B cell (primary cell): ENCODE measurements around the gene SCRT2. TPM values are rescaled to one million over a fixed set of nuclear protein-coding genes. Genes with fewer than 3 reads are reported as not detected.

Source experiments
- ATAC-seq: fragments of 200-7000 bp; cut with Tn5 transposase; one replicate; pipeline ENCODE4 v1.10.0; 2021; ENCODE audit warnings: low read depth, mild to moderate bottlenecking, moderate number of reproducible peaks, moderate library complexity
- CTCF ChIA-PET: fragments of 350-600 bp; sonication (Branson Sonifier 250); formaldehyde crosslinking; loops from one replicate; lab custom pipeline; 2021; ENCODE audit warnings: antibody characterized with exemption, inconsistent platforms; lab: Charles Lee
- POLR2A ChIA-PET: fragments of 350-600 bp; sonication (Branson Sonifier 250); formaldehyde crosslinking; loops from one replicate; lab custom pipeline; 2021; ENCODE audit warnings: antibody characterized with exemption; lab: Charles Lee
- DNase-seq: peaks from one replicate; pipeline ENCODE4 v3.0.0; 2013
- H2AFZ ChIP-seq: 2 replicates; pipeline ENCODE4 v1.6.1; 2012; ENCODE audit warnings: mild to moderate bottlenecking, low read depth, low read length; ENCODE audit not compliant: insufficient read depth, poor library complexity, severe bottlenecking
- H3K27ac ChIP-seq, 2 donors: 1 replicate in 1 of 2; 2 replicates in 1 of 2; pipeline ENCODE4 v1.5.1; 2012 to 2013; ENCODE audit warnings: low read length in 2 of 2, mild to moderate bottlenecking in 2 of 2, moderate library complexity in 1 of 2
- H3K27me3 ChIP-seq, 4 experiments: fragments of 200-600 bp in 1 of 4; sonication (generic) in 1 of 4; replicated peaks in 1 of 4; 1 replicate in 2 of 4; 2 replicates in 2 of 4; pipeline versions ENCODE4 v1.6.1 to v1.7.0; 2013 to 2016; ENCODE audit warnings: low read length in 3 of 4, mild to moderate bottlenecking in 2 of 4, mixed read lengths in 1 of 4, moderate library complexity in 1 of 4; ENCODE audit not compliant: insufficient read depth in 4 of 4, control insufficient read depth in 3 of 4; ENCODE audit errors: control extremely low read depth in 1 of 4
- H3K36me3 ChIP-seq, 2 experiments: replicated peaks in 1 of 2; 1 replicate in 1 of 2; 2 replicates in 1 of 2; pipeline versions ENCODE4 v1.6.1 to v1.7.1; 2013; ENCODE audit warnings: low read length in 1 of 2; ENCODE audit not compliant: insufficient read depth in 2 of 2, control insufficient read depth in 1 of 2; ENCODE audit errors: control extremely low read depth in 1 of 2, extremely low read depth in 1 of 2
- H3K4me1 ChIP-seq, 2 donors: fragments of 200-600 bp in 1 of 2; sonication (generic) in 1 of 2; 1 replicate in 1 of 2; 2 replicates in 1 of 2; pipeline versions ENCODE4 v1.5.1 to v1.6.1; 2013 to 2017; ENCODE audit warnings: low read length in 2 of 2; ENCODE audit not compliant: control insufficient read depth in 2 of 2, insufficient read depth in 2 of 2
- H3K4me2 ChIP-seq: replicated peaks from 2 replicates; pipeline ENCODE3; 2012; ENCODE audit warnings: mild to moderate bottlenecking, low read depth, low read length; ENCODE audit not compliant: poor library complexity, severe bottlenecking
- H3K4me3 ChIP-seq, 5 experiments: fragments of 200-600 bp in 1 of 5; sonication (generic) in 1 of 5; 1 replicate in 3 of 5; 2 replicates in 2 of 5; pipeline versions ENCODE4 v1.5.1 to v1.7.0; 2011 to 2016; ENCODE audit warnings: low read length in 4 of 5, mild to moderate bottlenecking in 4 of 5, low read depth in 2 of 5, control low read depth in 1 of 5, moderate library complexity in 1 of 5; ENCODE audit not compliant: insufficient read depth in 1 of 5; ENCODE audit errors: control extremely low read depth in 1 of 5, extremely low read depth in 1 of 5
- H3K79me2 ChIP-seq: fragments of 200-600 bp; sonication (generic); one replicate; pipeline ENCODE4 v1.6.0; 2016; ENCODE audit warnings: low read length; ENCODE audit not compliant: control insufficient read depth, insufficient read depth
- H3K9ac ChIP-seq: fragments of 200-600 bp; sonication (generic); 2 replicates; pipeline ENCODE4 v1.6.1; 2017; ENCODE audit warnings: mild to moderate bottlenecking, low read length, moderate library complexity
- H3K9me3 ChIP-seq, 3 donors: one replicate each; pipeline versions ENCODE4 v1.6.1 to v1.7.1; 2013; ENCODE audit warnings: low read length in 2 of 3; ENCODE audit not compliant: control insufficient read depth in 2 of 3, insufficient read depth in 1 of 3; ENCODE audit errors: control extremely low read depth in 1 of 3
- H4K20me1 ChIP-seq: 2 replicates; pipeline ENCODE4 v1.6.0; 2012; ENCODE audit warnings: mild to moderate bottlenecking, low read length; ENCODE audit not compliant: insufficient read depth, control insufficient read depth, poor library complexity, severe bottlenecking
- H3K27ac Mint-ChIP-seq: one replicate; pipeline ENCODE4 v1.8.0; 2021; ENCODE audit warnings: mixed read lengths
- H3K27me3 Mint-ChIP-seq: one replicate; pipeline ENCODE4 v1.8.0; 2021; ENCODE audit warnings: mixed read lengths
- H3K4me1 Mint-ChIP-seq: one replicate; pipeline ENCODE4 v1.8.0; 2021; ENCODE audit warnings: mixed read lengths
- H3K4me3 Mint-ChIP-seq: one replicate; pipeline ENCODE4 v1.8.0; 2021; ENCODE audit warnings: mixed read lengths
- H3K9me3 Mint-ChIP-seq: one replicate; pipeline ENCODE4 v1.8.0; 2022; ENCODE audit warnings: mixed read lengths; ENCODE audit not compliant: insufficient read depth
- EZH2 ChIP-seq: IDR thresholded peaks from 2 replicates; pipeline ENCODE4 v1.6.1; 2012; ENCODE audit warnings: borderline replicate concordance, low read depth, mild to moderate bottlenecking, moderate library complexity, low read length; ENCODE audit not compliant: insufficient read depth, poor library complexity, severe bottlenecking
- WGBS: methylation state at CpG from one replicate; pipeline ENCODE4 v1.1.5; 2013; ENCODE audit warnings: missing lambda C conversion rate; ENCODE audit not compliant: insufficient coverage; 5-methylcytosine and 5-hydroxymethylcytosine counted together
- intact Hi-C: fragments of 100-400 bp; cut with micrococcal nuclease; formaldehyde crosslinking; loops from one replicate; pipeline ENCODE4 v1.10.0; 2022
- polyA plus RNA-seq: library from polyadenylated mRNA; depleted of rRNA; stranded (reverse); fragments of >200 nt; gene quantifications from 2 replicates; pipeline ENCODE4 v1.2.3, GENCODE V29; 2012
- total RNA-seq, 2 donors: library from RNA; stranded (reverse); fragments of 120-200 nt in 1 of 2; gene quantifications; 1 replicate in 1 of 2; 2 replicates in 1 of 2; pipeline versions ENCODE4 v1.2.3 to v1.2.4, GENCODE V29; 2013 to 2022
- TF ChIP-seq, protein P1 (sequence below): fragments of 200-600 bp; IDR thresholded peaks from one replicate; pipeline ENCODE4 v1.8.0; 2022; ENCODE audit warnings: antibody characterized with exemption, mild to moderate bottlenecking

The SCRT2 gene
- total and polyA plus RNA-seq, 2 donors (not counting 1 experiment from before 2014, with no cell fraction given), result not detected

GRCh38 chr20:723756-724155, 48.2 kb upstream of the SCRT2 start:
- Mint-ChIP-seq H3K4me1 (no peaks in the 10 kb centered on the region), H3K4me3 (no peak overlapping the region), H3K27me3 (peaks cover 56% of the 10 kb centered on the region), H3K9me3 (no peaks in the 10 kb centered on the region), H3K27ac (no peak overlapping the region)
- no peak overlapping the region for H3K27ac ChIP-seq
- H3K4me1 ChIP-seq, result peaks cover 4 to 6% of the 10 kb centered on the region in 2 donors
- no peaks in the 10 kb centered on the region for H4K20me1 ChIP-seq
- TF ChIP-seq EZH2, result no peak
- TF ChIP-seq, protein P1, sequence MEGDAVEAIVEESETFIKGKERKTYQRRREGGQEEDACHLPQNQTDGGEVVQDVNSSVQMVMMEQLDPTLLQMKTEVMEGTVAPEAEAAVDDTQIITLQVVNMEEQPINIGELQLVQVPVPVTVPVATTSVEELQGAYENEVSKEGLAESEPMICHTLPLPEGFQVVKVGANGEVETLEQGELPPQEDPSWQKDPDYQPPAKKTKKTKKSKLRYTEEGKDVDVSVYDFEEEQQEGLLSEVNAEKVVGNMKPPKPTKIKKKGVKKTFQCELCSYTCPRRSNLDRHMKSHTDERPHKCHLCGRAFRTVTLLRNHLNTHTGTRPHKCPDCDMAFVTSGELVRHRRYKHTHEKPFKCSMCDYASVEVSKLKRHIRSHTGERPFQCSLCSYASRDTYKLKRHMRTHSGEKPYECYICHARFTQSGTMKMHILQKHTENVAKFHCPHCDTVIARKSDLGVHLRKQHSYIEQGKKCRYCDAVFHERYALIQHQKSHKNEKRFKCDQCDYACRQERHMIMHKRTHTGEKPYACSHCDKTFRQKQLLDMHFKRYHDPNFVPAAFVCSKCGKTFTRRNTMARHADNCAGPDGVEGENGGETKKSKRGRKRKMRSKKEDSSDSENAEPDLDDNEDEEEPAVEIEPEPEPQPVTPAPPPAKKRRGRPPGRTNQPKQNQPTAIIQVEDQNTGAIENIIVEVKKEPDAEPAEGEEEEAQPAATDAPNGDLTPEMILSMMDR, result no peak
- POLR2A ChIA-PET, result no interaction called here
- H3K79me2 ChIP-seq, result no peaks in the 10 kb centered on the region
- DNase-seq, result no peak
- peaks cover 0 to 4% (median 0%) of the 10 kb centered on the region in 3 donors for H3K9me3 ChIP-seq
- H3K27me3 ChIP-seq, result peaks cover 0 to 28% (median 7%) of the 10 kb centered on the region in 4 experiments
- H3K9ac ChIP-seq, result no peak overlapping the region
- H3K36me3 ChIP-seq, result no peaks in the 10 kb centered on the region
- intact Hi-C loops, result no loop called here
- no peak for ATAC-seq
- WGBS, result 77% methylated on average over 8 of the region's 8 CpGs
- H3K4me3 ChIP-seq, result no peak overlapping the region
- CTCF ChIA-PET, result no interaction called here
- no peak overlapping the region for H3K4me2 ChIP-seq
- no peak overlapping the region for H2AFZ ChIP-seq

- no peak overlapping the region for H3K4me2 ChIP-seq
- ATAC-seq (no peak), DNase-seq (no peak)
- no peak overlapping the region for H3K27ac Mint-ChIP-seq
- H3K4me1 ChIP-seq, result no peaks in the 10 kb centered on the region
- H3K9ac ChIP-seq, result no peak overlapping the region
- intact Hi-C loops, result no loop called here
- H3K4me3 ChIP-seq, result no peak overlapping the region
- H3K27me3 Mint-ChIP-seq, result peaks cover 57% of the 10 kb centered on the region
- CTCF ChIA-PET, result no interaction called here
- WGBS, result 96% methylated on average over 6 of the region's 11 CpGs
- H3K27ac ChIP-seq, result no peak overlapping the region
- H4K20me1 ChIP-seq, result no peaks in the 10 kb centered on the region
- H3K79me2 ChIP-seq, result no peaks in the 10 kb centered on the region
- no peak overlapping the region for H2AFZ ChIP-seq
- no peaks in the 10 kb centered on the region for H3K4me1 Mint-ChIP-seq
- no peaks in the 10 kb centered on the region for H3K36me3 ChIP-seq
- POLR2A ChIA-PET, result no interaction called here
- H3K4me3 Mint-ChIP-seq, result no peak overlapping the region
- H3K9me3 ChIP-seq, result peaks cover 0 to 4% (median 0%) of the 10 kb centered on the region in 3 donors
- TF ChIP-seq EZH2, result no peak
- TF ChIP-seq, protein P1, result no peak
- no peaks in the 10 kb centered on the region for H3K9me3 Mint-ChIP-seq
- H3K27me3 ChIP-seq, result peaks cover 0 to 24% (median 4%) of the 10 kb centered on the region in 4 experiments
Observed at GRCh38 chr20:722822-723644, 47.4 kb upstream of the SCRT2 start.
